Calu3 (cell line): ENCODE data around the gene HSP90B1. TPM values are rescaled to one million over a fixed set of nuclear protein-coding genes. Genes with fewer than 3 reads are reported as not detected.

Experiments
- BruUV-seq: library from RNA; stranded (reverse); fragments of 400-500 nt; replicated peaks from 2 replicates; lab custom pipeline; 2021; lab: Mats Ljungman, UMichigan
- CTCF ChIA-PET: fragments of 300-600 bp; sonication (Branson Sonifier 250); formaldehyde crosslinking; loops from one replicate; lab custom pipeline; 2022; ENCODE audit warnings: antibody characterized with exemption; lab: Charles Lee
- DNase-seq: peaks from one replicate; pipeline ENCODE4 v3.0.0; 2022
- H3K27ac Mint-ChIP-seq: one replicate; pipeline ENCODE4 v1.8.0; 2022; ENCODE audit warnings: mixed read lengths; ENCODE audit not compliant: unreplicated experiment
- H3K27me3 Mint-ChIP-seq: one replicate; pipeline ENCODE4 v1.8.0; 2022; ENCODE audit warnings: mixed read lengths; ENCODE audit not compliant: unreplicated experiment
- H3K36me3 Mint-ChIP-seq: one replicate; pipeline ENCODE4 v1.8.0; 2022; ENCODE audit warnings: mild to moderate bottlenecking, moderate library complexity, mixed read lengths; ENCODE audit not compliant: insufficient read depth, unreplicated experiment
- H3K4me1 Mint-ChIP-seq: one replicate; pipeline ENCODE4 v1.8.0; 2022; ENCODE audit warnings: mild to moderate bottlenecking, low read depth, mixed read lengths; ENCODE audit not compliant: unreplicated experiment
- H3K4me3 Mint-ChIP-seq: one replicate; pipeline ENCODE4 v1.8.0; 2022; ENCODE audit warnings: mild to moderate bottlenecking, low read depth, moderate library complexity, mixed read lengths; ENCODE audit not compliant: unreplicated experiment
- H3K9me3 Mint-ChIP-seq: one replicate; pipeline ENCODE4 v1.8.0; 2022; ENCODE audit warnings: low read depth, mixed read lengths; ENCODE audit not compliant: unreplicated experiment
- CTCF ChIP-seq: fragments of 200-600 bp; IDR thresholded peaks from one replicate; pipeline ENCODE4 v1.8.0; 2022; ENCODE audit warnings: antibody characterized with exemption; ENCODE audit not compliant: unreplicated experiment
- intact Hi-C: fragments of 100-400 bp; cut with micrococcal nuclease; formaldehyde crosslinking; loops from one replicate; pipeline ENCODE4 v1.10.0; 2022; ENCODE audit not compliant: unreplicated experiment
- total RNA-seq: library from RNA; stranded (reverse); gene quantifications from 2 replicates; pipeline ENCODE4 v1.2.3, GENCODE V29; 2022

HSP90B1 gene
- total RNA-seq, 1 experiment from 2014 or later: 1,328 TPM

- CTCF ChIA-PET: no interaction called here
- no peak for DNase-seq
- Mint-ChIP-seq H3K4me3 (no peak overlapping the region), H3K27me3 (peaks cover 28% of the 10 kb centered on the region), H3K9me3 (no peaks in the 10 kb centered on the region), H3K27ac (no peak overlapping the region), H3K36me3 (no peaks in the 10 kb centered on the region), H3K4me1 (peaks cover 18% of the 10 kb centered on the region)
- no TSS peak for BruUV-seq
- no peak for TF ChIP-seq CTCF
- intact Hi-C loops: no loop called here
Observed at GRCh38 chr12:103908877-103909276, 21.3 kb upstream of the HSP90B1 start.

- no peaks in the 10 kb centered on the region for H3K9me3 Mint-ChIP-seq
- intact Hi-C loops: no loop called here
- H3K27ac Mint-ChIP-seq: no peak overlapping the region
- TF ChIP-seq CTCF: no peak
- no peaks in the 10 kb centered on the region for H3K36me3 Mint-ChIP-seq
- no peak overlapping the region for H3K4me3 Mint-ChIP-seq
- peaks cover 18% of the 10 kb centered on the region for H3K4me1 Mint-ChIP-seq
- DNase-seq: no peak
- BruUV-seq: no TSS peak
- CTCF ChIA-PET: interaction anchor here (0.5 to 1.3 kb wide), 3 partner anchors 20 to 1495 kb away, joined by 4 to 6 read pairs (median 4); no protein-coding TSS in a partner anchor
- peaks cover 18% of the 10 kb centered on the region for H3K27me3 Mint-ChIP-seq
Observed at GRCh38 chr12:103909811-103910210, 20.4 kb upstream of the HSP90B1 start.

- TF ChIP-seq CTCF: no peak
- Mint-ChIP-seq H3K27me3 (no peaks in the 10 kb centered on the region), H3K27ac (no peak overlapping the region), H3K9me3 (no peaks in the 10 kb centered on the region), H3K36me3 (no peaks in the 10 kb centered on the region), H3K4me3 (no peak overlapping the region), H3K4me1 (peaks cover 18% of the 10 kb centered on the region)
- no peak for DNase-seq
- BruUV-seq: no TSS peak
- CTCF ChIA-PET: no interaction called here
- intact Hi-C loops: no loop called here
Observed at GRCh38 chr12:103912069-103912468, 18.1 kb upstream of the HSP90B1 start.

- no peak for TF ChIP-seq CTCF
- CTCF ChIA-PET: no interaction called here
- Mint-ChIP-seq H3K27ac (no peak overlapping the region), H3K36me3 (no peaks in the 10 kb centered on the region), H3K27me3 (no peaks in the 10 kb centered on the region), H3K9me3 (peaks cover 4% of the 10 kb centered on the region), H3K4me3 (no peak overlapping the region), H3K4me1 (peaks cover 18% of the 10 kb centered on the region)
- no TSS peak for BruUV-seq
- DNase-seq: no peak
- intact Hi-C loops: no loop called here
Observed at GRCh38 chr12:103913100-103913499, 17.1 kb upstream of the HSP90B1 start.
